GM23338 (cell line): Measurements from ENCODE around the gene YIPF3. TPM values are rescaled to one million over a fixed set of nuclear protein-coding genes. Genes with fewer than 3 reads are reported as not detected.

Experiments used
- ATAC-seq: fragments of 200-7000 bp; cut with Tn5 transposase; 3 replicates; pipeline ENCODE4 v1.9.1; 2020
- DNase-seq: peaks from one replicate; pipeline ENCODE4 v3.0.0-alpha.2; 2015; ENCODE audit warnings: low spot score
- H2AFZ ChIP-seq: fragments of 200-600 bp; sonication (generic); 2 replicates; pipeline ENCODE4 v1.8.0; 2016; ENCODE audit warnings: antibody characterized with exemption, mild to moderate bottlenecking, moderate library complexity
- H3F3A ChIP-seq: fragments of 200-600 bp; sonication (generic); replicated peaks from 2 replicates; pipeline ENCODE4 v1.8.0; 2017; ENCODE audit warnings: antibody characterized with exemption, mixed run types, low read depth
- H3K27ac ChIP-seq: fragments of 200-600 bp; sonication (generic); 2 replicates; pipeline ENCODE4 v1.6.1; 2016; ENCODE audit warnings: low read depth
- H3K27me3 ChIP-seq: fragments of 200-600 bp; sonication (generic); 2 replicates; pipeline ENCODE4 v1.8.0; 2016; ENCODE audit warnings: mild to moderate bottlenecking, mixed run types, moderate library complexity; ENCODE audit not compliant: insufficient read depth
- H3K36me3 ChIP-seq: fragments of 200-600 bp; sonication (generic); 2 replicates; pipeline ENCODE4 v1.8.0; 2016; ENCODE audit warnings: mild to moderate bottlenecking; ENCODE audit not compliant: insufficient read depth
- H3K4me1 ChIP-seq: fragments of 200-600 bp; sonication (generic); 2 replicates; pipeline ENCODE4 v1.8.0; 2016; ENCODE audit warnings: mild to moderate bottlenecking, moderate library complexity; ENCODE audit not compliant: insufficient read depth
- H3K4me2 ChIP-seq: fragments of 200-600 bp; sonication (generic); 2 replicates; pipeline ENCODE4 v1.7.1; 2017; ENCODE audit warnings: mixed run types
- H3K4me3 ChIP-seq: fragments of 200-600 bp; sonication (generic); 2 replicates; pipeline ENCODE4 v1.6.1; 2016; ENCODE audit warnings: mixed run types
- H3K79me2 ChIP-seq: fragments of 200-600 bp; sonication (generic); replicated peaks from 2 replicates; pipeline ENCODE4 v1.8.0; 2017; ENCODE audit warnings: mild to moderate bottlenecking; ENCODE audit not compliant: insufficient read depth
- H3K9me2 ChIP-seq: fragments of 200-600 bp; sonication (generic); 2 replicates; pipeline ENCODE4 v1.8.0; 2017; ENCODE audit not compliant: insufficient read depth
- H4K20me1 ChIP-seq: fragments of 200-600 bp; sonication (generic); replicated peaks from 2 replicates; pipeline ENCODE4 v1.8.0; 2017; ENCODE audit warnings: mild to moderate bottlenecking; ENCODE audit not compliant: insufficient read depth
- H3K27ac Mint-ChIP-seq: 2 replicates; pipeline ENCODE4 v1.8.0; 2020; ENCODE audit warnings: inconsistent platforms, mild to moderate bottlenecking, moderate library complexity, mixed read lengths
- H3K27me3 Mint-ChIP-seq: 3 replicates; pipeline ENCODE4 v1.8.0; 2022; ENCODE audit warnings: low read depth, mild to moderate bottlenecking, moderate library complexity, mixed read lengths, inconsistent platforms; ENCODE audit not compliant: insufficient read depth, poor library complexity
- H3K36me3 Mint-ChIP-seq: 3 replicates; pipeline ENCODE4 v1.8.0; 2021; ENCODE audit warnings: low read depth, mild to moderate bottlenecking, inconsistent platforms, moderate library complexity, mixed read lengths
- H3K4me1 Mint-ChIP-seq: 3 replicates; pipeline ENCODE4 v1.8.0; 2020; ENCODE audit warnings: mild to moderate bottlenecking, inconsistent platforms, mixed read lengths
- H3K4me3 Mint-ChIP-seq: 3 replicates; pipeline ENCODE4 v1.8.0; 2021; ENCODE audit warnings: moderate library complexity, mild to moderate bottlenecking, inconsistent platforms, mixed read lengths
- H3K9me3 Mint-ChIP-seq: 3 replicates; pipeline ENCODE4 v1.8.0; 2020; ENCODE audit warnings: moderate library complexity, mild to moderate bottlenecking, inconsistent platforms, mixed read lengths
- CREB1 ChIP-seq: fragments of 250-450 bp; sonication (Bioruptor Pico); IDR thresholded peaks from 2 replicates; pipeline ENCODE4 v1.5.0; 2020; ENCODE audit warnings: low read depth, mild to moderate bottlenecking, moderate library complexity
- CTCF ChIP-seq, 2 experiments: fragments of 200-600 bp in 1 of 2; sonication (generic) in 1 of 2; conservative IDR thresholded peaks; 2 replicates each; pipeline versions ENCODE4 v1.5.1 to v1.6.1; 2016 to 2017; ENCODE audit warnings: antibody characterized with exemption in 2 of 2, low read depth in 2 of 2, mild to moderate bottlenecking in 2 of 2, moderate library complexity in 1 of 2
- ETS1 ChIP-seq: IDR thresholded peaks from 2 replicates; pipeline ENCODE4 v1.6.1; 2016; ENCODE audit warnings: antibody characterized with exemption
- EZH2phosphoT487 ChIP-seq: fragments of 200-600 bp; sonication (generic); IDR thresholded peaks from one replicate; pipeline ENCODE4 v1.8.1; 2018; ENCODE audit warnings: antibody characterized with exemption; ENCODE audit not compliant: unreplicated experiment
- NANOG ChIP-seq: IDR thresholded peaks from 2 replicates; pipeline ENCODE4 v1.6.1; 2016; ENCODE audit warnings: antibody characterized with exemption, borderline replicate concordance
- POLR2AphosphoS5 ChIP-seq: IDR thresholded peaks from 2 replicates; pipeline ENCODE4 v1.6.1; 2016; ENCODE audit warnings: antibody characterized with exemption, low read depth
- STAT1 ChIP-seq: IDR thresholded peaks from one replicate; pipeline ENCODE4 v1.6.1; 2016; ENCODE audit warnings: antibody characterized with exemption; ENCODE audit not compliant: unreplicated experiment
- ZNF462 ChIP-seq: fragments of 250-450 bp; sonication (Bioruptor Pico); IDR thresholded peaks from 2 replicates; pipeline ENCODE4 v1.5.0; 2020; ENCODE audit warnings: mild to moderate bottlenecking, moderate library complexity
- polyA plus RNA-seq: library from polyadenylated mRNA; unstranded; fragments of >200 nt; fragmentation: Nextera tagmentation; extraction: Ambion mirVana; gene quantifications from 2 replicates; pipeline ENCODE4 v1.2.1, GENCODE V29; 2016
- total RNA-seq: library from RNA; depleted of rRNA; stranded (reverse); fragments of >200 nt; shearing (Covaris generic); gene quantifications from 2 replicates; pipeline ENCODE4 v1.2.3, GENCODE V29; 2014

YIPF3 gene
- total and polyA plus RNA-seq, 2 experiments from 2014 or later: 64.4 to 94.3 TPM

GRCh38 chr6:43503443-43503842 is 13.3 kb downstream of the YIPF3 start:
- TF ChIP-seq STAT1 (no peak), CREB1 (no peak), EZH2phosphoT487 (no peak), ZNF462 (CRISPR knock-in tag) (no peak), POLR2AphosphoS5 (no peak)
- H3K27ac Mint-ChIP-seq: no peak overlapping the region
- H3K9me3 Mint-ChIP-seq: no peaks in the 10 kb centered on the region
- no peak overlapping the region for H3K4me3 ChIP-seq
- DNase-seq (no peak), ATAC-seq (no peak)
- no peaks in the 10 kb centered on the region for H3K4me1 ChIP-seq
- no peaks in the 10 kb centered on the region for H3K9me2 ChIP-seq
- H3K36me3 Mint-ChIP-seq: peaks cover 57% of the 10 kb centered on the region
- no peak overlapping the region for H3K4me3 Mint-ChIP-seq
- H3K4me1 Mint-ChIP-seq: peaks cover 4% of the 10 kb centered on the region; the same call in 2 of the 3 replicates
- H3K79me2 ChIP-seq: no peaks in the 10 kb centered on the region
- H3F3A ChIP-seq: peaks cover 7% of the 10 kb centered on the region
- H2AFZ ChIP-seq: no peak overlapping the region
- peaks cover 6% of the 10 kb centered on the region for H4K20me1 ChIP-seq
- H3K4me2 ChIP-seq: no peak overlapping the region
- no peak overlapping the region for H3K27ac ChIP-seq
- H3K27me3 Mint-ChIP-seq: peaks cover 25% of the 10 kb centered on the region
- peaks cover 13% of the 10 kb centered on the region for H3K27me3 ChIP-seq
- H3K36me3 ChIP-seq: peaks cover 2% of the 10 kb centered on the region; the same call in 1 of the 2 replicates

- no peaks in the 10 kb centered on the region for H3K4me1 ChIP-seq
- H3K9me2 ChIP-seq: no peaks in the 10 kb centered on the region
- H3K27ac ChIP-seq: no peak overlapping the region
- H3K79me2 ChIP-seq: no peaks in the 10 kb centered on the region
- Mint-ChIP-seq H3K36me3 (peaks cover 61% of the 10 kb centered on the region), H3K4me1 (peaks cover 2% of the 10 kb centered on the region; the same call in 1 of the 3 replicates), H3K4me3 (no peak overlapping the region), H3K27ac (no peak overlapping the region), H3K9me3 (no peaks in the 10 kb centered on the region), H3K27me3 (peaks cover 18% of the 10 kb centered on the region)
- H4K20me1 ChIP-seq: peaks cover 6% of the 10 kb centered on the region
- no peak for DNase-seq
- H3K4me3 ChIP-seq: no peak overlapping the region
- peaks cover 6% of the 10 kb centered on the region; the same call in 1 of the 2 replicates for H3K27me3 ChIP-seq
- no peak overlapping the region for H3K4me2 ChIP-seq
- ATAC-seq: no peak
- H3K36me3 ChIP-seq: peaks cover 2% of the 10 kb centered on the region; the same call in 1 of the 2 replicates
- TF ChIP-seq POLR2AphosphoS5 (no peak), ETS1 (no peak), NANOG (no peak), CTCF (conservative IDR thresholded peaks at IDR 0.05; ENCODE audit: low read depth in 2 of 2) (no peak)
- H2AFZ ChIP-seq: no peak overlapping the region
- peaks cover 7% of the 10 kb centered on the region for H3F3A ChIP-seq
These were observed 14.1 kb downstream of the YIPF3 start for GRCh38 chr6:43502666-43503065.
